Right renal pelvis (tissue), 4 donors: Measurements from ENCODE around the gene PMPCB. TPM values are rescaled to one million over a fixed set of nuclear protein-coding genes. Genes with fewer than 3 reads are reported as not detected.
A peak's percentile ranks its signal among the peaks of the same experiment; 100 is the strongest.

Experiments
- DNase-seq, 4 donors: peaks; one replicate each; pipeline ENCODE4 v3.0.0-alpha.2; 2013; ENCODE audit warnings: low read depth in 4 of 4, low spot score in 3 of 4, missing footprints in 1 of 4
- polyA plus RNA-seq, 4 donors: library from polyadenylated mRNA; unstranded; fragments of 120-200 nt; gene quantifications; one replicate each; pipeline ENCODE4 v1.2.1, GENCODE V29; 2013; ENCODE audit not compliant: insufficient read length in 4 of 4

The PMPCB gene
- polyA plus RNA-seq, 4 donors, result 101 to 113 (median 104) TPM

DNA sequence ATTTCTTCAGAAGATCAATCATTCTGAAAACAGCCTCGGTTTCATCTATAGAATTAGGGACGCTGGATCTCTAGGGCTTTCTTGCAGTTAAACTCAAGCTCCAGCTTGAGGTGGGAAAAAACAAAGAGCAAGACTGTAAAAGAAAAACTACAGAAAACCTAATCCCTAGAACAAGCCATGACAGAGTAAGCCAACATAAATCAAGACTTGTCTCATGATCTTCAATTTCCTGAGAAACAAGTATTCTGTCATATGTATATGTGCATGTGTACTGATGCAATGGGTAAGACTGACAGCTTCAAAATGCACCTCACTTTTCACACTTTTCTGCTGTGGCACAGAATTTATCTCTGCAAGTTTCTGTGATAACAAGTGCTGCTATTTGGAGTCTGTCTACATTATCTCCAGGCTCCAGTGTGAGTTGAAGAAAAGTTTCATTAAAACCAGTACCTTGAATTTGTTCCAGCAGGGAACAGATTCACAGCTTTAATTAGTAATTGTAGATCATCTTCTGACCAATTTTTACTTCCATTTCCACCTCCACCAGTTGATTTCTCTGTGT lies 19.2 kb downstream of the PMPCB start:
- no peak for DNase-seq

DNA sequence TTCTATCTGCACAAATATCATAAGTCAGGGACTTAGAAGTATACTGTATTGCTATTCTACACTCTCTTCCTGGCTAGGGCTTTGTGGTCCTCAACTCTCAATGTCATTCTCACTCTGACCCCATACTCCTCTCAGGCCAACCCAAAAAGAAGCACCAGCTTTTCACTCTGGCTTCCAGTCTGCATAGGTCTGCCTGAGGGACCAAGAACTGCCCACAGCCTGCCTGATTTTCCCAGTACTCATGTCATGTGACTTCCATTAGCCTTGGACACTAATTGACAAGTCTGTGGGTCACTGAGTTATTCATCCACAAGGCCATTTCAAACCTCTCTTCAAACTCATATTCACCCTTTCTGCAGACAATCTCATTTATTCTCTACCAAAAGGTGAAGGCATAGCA lies 19.8 kb downstream of the PMPCB start:
- no peak for DNase-seq

DNA sequence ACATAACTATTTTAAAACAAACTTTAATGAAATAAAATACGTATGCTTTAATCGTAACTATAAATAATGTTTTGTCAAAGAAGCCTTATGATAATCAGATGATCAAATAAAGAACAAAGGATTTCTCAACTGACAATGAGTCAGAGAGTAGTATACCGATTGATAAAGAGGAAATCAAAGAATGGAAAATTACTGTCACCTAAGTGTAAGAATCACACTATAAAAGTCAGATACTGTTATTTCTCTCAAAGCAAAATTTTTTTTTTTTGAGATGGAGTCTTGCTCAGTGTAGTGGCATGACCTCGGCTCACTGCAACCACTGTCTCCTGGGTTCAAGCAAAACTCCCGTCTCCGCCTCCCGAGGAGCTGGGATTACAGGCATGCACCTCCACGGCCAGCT lies 28.5 kb downstream of the PMPCB start:
- no peak for DNase-seq

DNA sequence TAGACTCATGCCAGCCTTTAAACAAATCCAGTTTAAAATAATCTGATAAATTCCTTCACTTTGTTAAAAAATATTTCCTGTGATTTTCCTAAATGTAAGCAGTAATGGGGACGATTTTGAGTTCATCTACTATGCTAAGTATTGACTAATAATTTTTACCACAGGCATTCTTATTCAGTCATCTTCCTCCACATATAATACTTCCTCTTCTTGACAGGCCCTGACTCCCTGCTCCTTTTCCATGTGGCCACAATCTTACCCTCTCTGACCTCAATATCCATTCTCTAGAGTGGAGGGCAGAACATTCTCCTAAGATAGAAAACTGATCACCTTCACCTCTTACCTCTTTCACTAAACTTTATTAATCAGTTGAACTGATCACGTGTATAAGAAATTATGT lies 39.5 kb downstream of the PMPCB start:
- DNase-seq, result no peak

DNA sequence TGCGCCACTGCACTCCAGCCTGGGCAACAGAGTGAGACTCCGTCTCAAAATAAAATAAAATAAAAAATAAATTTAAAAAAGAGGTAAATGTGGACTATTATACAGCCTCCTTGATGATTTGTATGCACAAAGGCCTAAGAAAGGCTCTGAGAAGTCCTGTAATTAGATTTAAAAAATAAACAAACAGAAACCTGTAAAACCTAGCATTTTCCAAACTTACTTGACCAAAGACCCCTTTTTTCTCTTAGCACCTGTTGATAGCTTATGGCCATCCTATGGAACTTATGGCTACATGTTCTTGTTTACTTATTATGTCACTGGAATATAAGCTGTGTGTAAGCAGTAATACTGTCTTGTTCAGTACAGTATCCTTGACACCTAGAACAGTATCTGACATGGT lies 41.6 kb downstream of the PMPCB start:
- no peak for DNase-seq

DNA sequence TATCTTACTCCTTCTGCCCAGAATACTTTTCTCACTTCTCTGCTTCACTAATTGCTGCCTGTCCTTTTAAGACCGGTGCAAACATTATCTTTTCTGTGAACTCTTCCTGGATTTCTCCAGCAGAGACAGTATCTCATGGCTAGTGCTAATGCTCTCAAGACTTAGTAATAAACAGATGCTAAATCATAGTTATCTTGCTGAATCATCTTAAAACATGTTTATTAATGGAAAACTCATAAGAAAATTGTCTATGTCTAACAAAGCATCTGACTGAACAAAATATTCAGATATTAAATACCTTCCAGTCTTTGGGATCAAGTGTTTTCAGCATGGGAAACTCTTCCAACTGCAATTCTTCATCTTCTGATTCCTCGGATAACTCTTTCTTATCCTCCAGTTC lies 44.2 kb downstream of the PMPCB start:
- no peak for DNase-seq

DNA sequence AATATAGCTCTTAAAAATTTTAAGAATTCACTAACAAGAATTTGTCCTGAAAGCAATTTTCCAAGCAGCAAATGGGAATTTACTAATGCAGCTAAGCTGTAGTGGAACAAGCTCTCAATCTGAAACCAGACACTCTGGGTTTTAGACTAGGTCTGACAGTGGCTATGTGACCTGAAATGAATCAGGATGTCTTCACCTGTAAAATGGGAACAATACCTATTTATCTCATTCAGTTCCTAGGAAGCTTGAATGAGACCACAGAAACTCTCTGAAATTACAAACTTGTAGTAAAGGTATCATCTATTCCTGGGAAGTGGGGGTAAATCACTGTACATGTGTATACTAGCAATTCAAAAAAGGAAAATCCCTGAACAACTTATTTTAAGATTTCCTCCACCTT lies 46.1 kb downstream of the PMPCB start:
- no peak for DNase-seq

DNA sequence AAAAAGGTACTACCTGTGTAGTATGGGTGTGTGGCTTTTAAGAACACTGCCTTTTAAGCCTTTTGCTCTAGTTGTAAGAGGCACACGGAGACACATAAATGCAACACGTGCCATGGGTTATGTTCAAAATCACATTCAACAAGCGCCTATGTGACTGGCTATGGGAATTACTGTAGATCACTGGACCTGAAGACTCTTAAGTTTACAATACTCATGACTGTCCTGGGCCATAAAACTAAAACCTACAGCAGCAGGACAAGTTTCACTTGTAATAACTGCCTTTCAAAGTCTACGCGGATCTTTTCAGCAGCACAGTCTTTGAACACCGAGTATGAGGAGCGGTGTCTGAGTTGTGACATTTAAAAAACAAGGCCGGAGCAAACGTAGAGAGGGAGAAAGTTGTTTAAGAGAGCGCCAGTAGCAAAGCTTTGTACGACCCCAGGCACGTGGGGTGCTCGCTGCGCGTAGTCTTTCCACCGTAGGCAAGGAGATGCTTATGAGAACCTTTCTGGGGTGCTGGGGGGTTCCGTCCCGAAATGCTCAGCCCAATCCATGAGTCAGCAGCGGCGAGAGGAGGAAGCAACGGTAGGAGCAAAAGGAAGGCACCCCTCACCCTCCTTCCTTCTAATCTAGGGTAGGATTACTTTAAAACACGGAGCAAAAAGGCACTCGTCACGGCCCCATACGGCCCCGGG lies 46.7 kb downstream of the PMPCB start:
- DNase-seq, result peak in 3 of 4 donors; percentile 13 to 16 (median 16)

DNA sequence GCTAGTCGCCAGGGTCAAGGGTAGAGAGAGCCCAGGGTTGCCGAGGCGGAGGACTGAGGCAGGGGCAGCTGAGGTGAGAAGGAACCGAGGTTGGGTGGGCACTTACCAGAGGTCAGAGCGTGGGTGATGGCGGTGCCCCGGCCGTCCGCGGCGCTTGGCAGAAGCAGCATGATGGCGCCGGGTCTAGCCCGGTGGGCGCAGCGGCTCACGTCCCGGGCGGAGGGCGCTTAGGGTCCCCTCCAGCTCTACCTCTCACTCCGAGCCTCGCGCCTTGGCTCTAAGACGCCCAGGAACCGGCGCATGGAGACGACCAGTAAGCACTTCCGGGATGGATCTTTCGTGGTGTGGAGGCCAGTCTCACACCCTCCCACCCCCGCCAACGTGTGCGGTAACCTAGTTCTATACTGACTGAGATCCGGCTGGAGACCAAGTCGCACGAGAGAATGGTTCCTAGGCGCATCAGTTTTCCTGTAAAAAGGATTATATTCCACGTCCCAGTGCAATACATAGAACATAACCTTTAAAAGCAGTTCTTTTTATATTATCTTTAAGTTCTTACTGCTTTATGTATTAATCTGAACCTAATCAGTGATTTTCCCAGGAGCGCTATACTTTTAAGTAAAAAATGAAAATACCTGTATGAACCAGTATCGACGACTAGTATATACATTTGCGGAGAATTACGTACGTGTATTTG lies 47.4 kb downstream of the PMPCB start, which contains the start of gene DNAJC2:
Gene DNAJC2 (minus strand): TSS at position 315 of the 697 bp plus-strand sequence. CDS start 145 bp downstream, at position 170.
- peak; percentile 76 to 87 (median 84) for DNase-seq

DNA sequence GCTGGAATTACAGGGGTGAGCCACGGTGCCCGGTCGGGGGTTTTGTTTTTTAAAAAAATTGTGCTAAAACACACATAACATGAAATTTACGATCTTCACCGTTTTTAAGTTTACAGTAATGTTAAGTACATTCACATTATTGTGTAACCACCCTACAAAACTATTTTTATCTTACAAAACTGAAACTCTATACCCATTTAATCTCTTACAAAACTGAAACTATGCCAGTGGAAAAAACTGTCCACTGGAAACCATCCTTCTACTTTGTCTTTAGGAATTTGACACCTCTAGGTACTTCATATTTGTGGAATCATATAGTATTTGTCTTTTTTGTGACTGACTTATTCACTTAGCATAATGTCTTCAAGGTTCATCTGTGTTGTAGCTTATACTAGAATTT lies 49.2 kb downstream of the PMPCB start:
- DNase-seq, result no peak

DNA sequence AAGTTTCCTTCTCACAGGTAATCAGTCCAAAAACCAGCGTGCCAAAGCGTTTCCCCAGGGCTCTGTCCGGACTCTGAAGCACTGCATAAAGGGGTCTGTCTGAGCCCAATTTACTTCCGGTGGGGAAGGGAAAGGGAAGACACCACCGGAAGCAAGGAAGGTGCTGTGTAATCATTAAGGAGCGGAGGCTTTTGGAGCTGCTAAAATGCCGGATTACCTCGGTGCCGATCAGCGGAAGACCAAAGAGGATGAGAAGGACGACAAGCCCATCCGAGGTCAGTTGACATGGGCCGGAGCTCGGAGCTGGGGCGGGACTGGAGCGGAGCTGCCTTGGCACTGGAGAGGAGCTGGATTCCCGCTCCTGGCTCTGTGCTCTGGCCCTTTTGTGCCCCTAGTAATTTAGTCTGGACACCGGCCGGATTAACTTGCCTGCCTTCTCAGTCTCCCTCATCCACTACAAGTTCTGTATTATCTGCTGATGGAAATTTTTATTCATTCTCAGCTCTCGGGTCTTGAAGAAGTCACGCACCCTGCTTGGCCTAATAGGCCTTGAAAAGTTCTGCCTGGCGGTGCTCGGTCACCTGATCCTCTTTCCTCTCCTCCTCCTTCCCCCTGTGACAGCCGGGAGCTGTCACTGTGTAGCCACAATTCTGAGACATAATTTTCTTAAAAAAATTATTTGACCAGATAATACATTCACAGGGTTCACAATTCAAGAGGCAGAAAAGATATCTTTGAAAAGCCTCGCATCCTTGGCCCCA lies 50.5 kb downstream of the PMPCB start, which contains the start of gene PSMC2:
Gene PSMC2 (plus strand): TSS at position 137 of the 761 bp plus-strand sequence. CDS start 69 bp downstream, at position 206.
- peak; percentile 88 to 93 (median 91) for DNase-seq

DNA sequence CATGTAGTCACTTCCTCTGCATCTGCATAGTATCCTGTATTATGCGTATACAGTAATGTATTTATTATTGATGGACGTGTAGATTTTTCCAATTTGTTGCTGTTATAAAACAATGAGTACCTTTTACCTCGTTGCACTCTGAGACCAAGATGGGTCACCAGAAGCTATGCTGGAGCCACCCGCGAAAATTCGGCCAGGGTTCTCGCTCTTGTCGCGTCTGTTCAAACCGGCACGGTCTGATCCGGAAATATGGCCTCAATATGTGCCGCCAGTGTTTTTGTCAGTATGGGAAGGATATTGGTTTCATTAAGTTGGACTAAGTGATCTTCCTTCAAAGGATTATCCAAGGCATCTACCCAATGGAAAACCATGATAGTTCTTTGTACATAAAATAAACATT lies 51.2 kb downstream of the PMPCB start:
- no peak for DNase-seq

DNA sequence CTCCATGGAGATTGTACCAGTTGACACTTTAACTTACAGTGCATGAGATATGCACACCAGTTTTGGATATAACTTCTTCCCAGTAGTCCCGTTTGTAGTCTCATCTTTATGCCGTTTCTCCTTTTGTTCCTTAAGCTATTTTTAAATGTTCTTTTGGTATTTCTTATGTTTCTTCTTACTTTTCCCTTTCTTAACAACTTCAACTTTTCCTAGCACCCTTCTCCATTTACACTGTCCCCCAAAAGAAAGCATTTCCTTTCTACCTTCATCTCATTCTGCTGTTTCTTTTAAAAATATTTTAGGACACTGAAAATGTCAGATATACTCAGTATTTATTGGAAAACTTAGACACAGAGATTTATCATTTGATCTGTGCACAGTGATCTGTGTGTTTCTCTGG lies 51.7 kb downstream of the PMPCB start:
- no peak for DNase-seq

DNA sequence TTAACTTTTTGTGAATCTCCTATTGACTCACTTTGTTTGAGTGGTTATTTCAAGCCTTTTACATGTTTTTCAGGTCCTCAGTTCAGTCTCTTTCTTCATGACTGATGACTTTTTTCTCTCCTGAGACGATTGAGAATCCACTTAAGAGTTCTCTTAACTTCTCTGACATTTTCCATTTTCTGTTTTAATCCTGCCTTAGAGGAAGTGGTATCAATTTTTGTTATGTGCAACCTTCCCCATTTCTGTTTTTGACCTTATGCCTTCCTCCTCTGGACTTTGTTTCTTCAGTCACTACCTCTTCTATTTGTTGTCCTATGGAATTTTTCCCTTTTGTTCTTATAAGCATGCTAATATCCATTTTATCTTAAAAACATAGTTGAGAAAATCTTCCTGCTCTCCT lies 52.6 kb downstream of the PMPCB start:
- DNase-seq, result no peak

Other genes starting within 250 kb of the PMPCB start
- gene FBXL13, start 222.6 kb upstream of the PMPCB start, polyA plus RNA-seq, result 1 to 10 TPM; 2.0 to 3.7 (median 2.9) TPM
- gene ARMC10, start 222.3 kb upstream of the PMPCB start, polyA plus RNA-seq, result 10 to 100 TPM; 60.0 to 68.1 (median 65.1) TPM
- gene NAPEPLD, start 148.3 kb upstream of the PMPCB start, polyA plus RNA-seq, result 10 to 100 TPM; 31.2 to 47.6 (median 40.0) TPM
- 10 to 100 TPM; 41.1 to 52.6 (median 48.1) TPM for gene DNAJC2, start 47.3 kb downstream of the PMPCB start, polyA plus RNA-seq
- gene PSMC2, start 50.2 kb downstream of the PMPCB start, polyA plus RNA-seq, result 100 to 1,000 TPM; 112 to 120 (median 116) TPM
- gene SLC26A5, start 148.8 kb downstream of the PMPCB start, polyA plus RNA-seq, result under 1 TPM in 3 of 4 donors, not detected in 1; 0.08 to 0.17 (median 0.17) TPM